Stimulated activated CD4-positive, alpha-beta T cell treated with anti-CD3 and anti-CD28 coated beads, TNF-alpha, amount 100 ng/mL, for 4 hours (primary cell): ENCODE measurements around the gene UBL7.
"Not testable (repeated sequence)": the region's sequence is repeated elsewhere in the genome, so short reads cannot be mapped to it uniquely, and the experiment has no call there.

Experiments
- DNase-seq, 3 experiments: peaks; one replicate each; pipeline ENCODE4 v3.0.0-alpha.2; 2020; ENCODE audit warnings: low read depth in 3 of 3

Gene UBL7

GRCh38 chr15:74463634-74464033, 2.7 kb upstream of the UBL7 start:
- DNase-seq = no peak

GRCh38 chr15:74461847-74462511, 1.0 kb upstream of the UBL7 start:
- DNase-seq = no peak

- DNase-seq = no peak
Measured at GRCh38 chr15:74460298-74460697, 662 bp downstream of the UBL7 start.

- DNase-seq = not testable (repeated sequence)
Measured at GRCh38 chr15:74459798-74460197, 1.2 kb downstream of the UBL7 start.

- DNase-seq = no peak
Measured at GRCh38 chr15:74458473-74458872, 2.5 kb downstream of the UBL7 start.

GRCh38 chr15:74457036-74457435, 3.9 kb downstream of the UBL7 start:
- DNase-seq = not testable (repeated sequence)

- no peak for DNase-seq
Measured at GRCh38 chr15:74454764-74455500, 6.0 kb downstream of the UBL7 start.

- DNase-seq = no peak
Measured at GRCh38 chr15:74453925-74454763, 6.8 kb downstream of the UBL7 start.

GRCh38 chr15:74451861-74452835, 8.8 kb downstream of the UBL7 start:
- no peak for DNase-seq

- DNase-seq = no peak
Measured at GRCh38 chr15:74451322-74451721, 9.6 kb downstream of the UBL7 start.

GRCh38 chr15:74449643-74450205, 11.2 kb downstream of the UBL7 start:
- DNase-seq = no peak

- DNase-seq = no peak
Measured at GRCh38 chr15:74449095-74449494, 11.9 kb downstream of the UBL7 start.

GRCh38 chr15:74445816-74446763, 14.9 kb downstream of the UBL7 start:
- no peak for DNase-seq

- DNase-seq = no peak
Measured at GRCh38 chr15:74444106-74445062, 16.6 kb downstream of the UBL7 start.

GRCh38 chr15:74443100-74443909, 17.7 kb downstream of the UBL7 start:
- no peak for DNase-seq

- no peak for DNase-seq
Measured at GRCh38 chr15:74442604-74443003, 18.4 kb downstream of the UBL7 start.

GRCh38 chr15:74442063-74442462, 18.9 kb downstream of the UBL7 start:
- no peak for DNase-seq
